ENCODE data around the gene RARRES2.
A peak's percentile ranks its signal among the peaks of the same experiment; 100 is the strongest.
"Not testable (repeated sequence)": the region's sequence is repeated elsewhere in the genome, so short reads cannot be mapped to it uniquely, and the experiment has no call there.

The RARRES2 gene

GRCh38 chr7:150341263-150342120, at the start of gene RARRES2:
TSS of gene RARRES2 (minus strand) at chr7:150341629. CDS start at chr7:150340609, 1,020 bp downstream.
- DNase-seq, result peak; percentile 76

GRCh38 chr7:150390205-150390604, 48.8 kb upstream of the RARRES2 start:
- no peak for DNase-seq

GRCh38 chr7:150389532-150389816, 48.0 kb upstream of the RARRES2 start:
- no peak for DNase-seq

DNA sequence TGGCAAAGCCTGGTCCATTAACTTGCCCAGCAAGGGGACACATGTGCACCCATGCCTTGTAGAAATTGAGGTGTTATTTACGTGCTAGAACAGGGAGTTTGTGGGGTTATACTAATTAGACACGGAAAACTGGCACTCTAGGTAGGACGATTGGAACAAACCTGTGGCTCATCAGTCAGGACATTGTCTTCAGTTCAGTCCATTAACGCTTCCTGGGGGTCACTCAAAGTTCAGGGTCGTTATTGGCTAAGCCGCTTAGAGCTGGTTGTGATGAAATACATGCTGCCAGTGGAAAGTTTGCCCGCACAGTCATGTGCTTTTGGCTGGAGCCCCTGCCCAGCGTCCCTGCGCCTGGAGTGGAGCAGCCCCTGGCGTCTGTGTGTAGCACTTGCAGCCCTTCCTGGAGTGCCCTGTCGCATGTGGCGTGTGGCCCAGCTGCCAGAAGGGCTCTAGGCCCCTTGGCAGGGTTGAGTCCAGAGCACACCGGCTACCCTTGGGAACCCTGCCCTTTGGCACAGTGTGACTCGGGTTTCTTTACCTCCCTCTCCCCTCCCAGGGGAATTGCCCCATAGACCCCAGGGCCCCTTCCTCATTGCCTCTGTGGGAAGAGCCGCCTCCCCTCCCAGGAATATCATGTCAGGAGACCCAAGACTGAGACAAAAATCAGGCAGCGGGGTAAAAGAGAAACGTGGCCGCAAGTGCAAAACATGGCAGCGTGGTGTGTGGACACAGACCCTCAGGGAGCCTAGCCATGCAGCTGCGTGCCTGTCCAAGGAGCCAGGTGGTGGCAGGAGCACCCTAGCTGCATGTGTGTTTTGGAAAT, 47.5 kb upstream of the RARRES2 start:
- peak; percentile 88 for DNase-seq

GRCh38 chr7:150388306-150388705, 46.9 kb upstream of the RARRES2 start:
- no peak for DNase-seq

DNA sequence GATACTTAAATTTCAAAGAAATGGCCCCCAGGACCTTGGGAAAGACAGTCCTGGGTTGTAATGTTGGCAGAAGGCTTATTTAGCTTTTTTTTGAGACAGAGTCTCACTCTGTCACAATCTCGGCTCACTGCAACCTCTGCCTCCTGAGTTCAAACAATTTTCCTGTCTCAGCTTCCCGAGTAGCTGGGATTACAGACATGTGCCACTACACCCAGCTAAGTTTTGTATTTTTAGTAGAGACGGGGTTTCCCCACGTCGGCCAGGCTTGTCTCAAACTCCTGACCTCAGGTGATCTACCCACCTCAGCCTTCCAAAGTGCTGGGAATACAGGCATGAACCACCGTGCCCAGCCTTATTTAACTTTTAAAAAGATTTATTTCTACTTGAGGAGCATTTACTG, 44.5 kb upstream of the RARRES2 start:
- DNase-seq, result not testable (repeated sequence)

DNA sequence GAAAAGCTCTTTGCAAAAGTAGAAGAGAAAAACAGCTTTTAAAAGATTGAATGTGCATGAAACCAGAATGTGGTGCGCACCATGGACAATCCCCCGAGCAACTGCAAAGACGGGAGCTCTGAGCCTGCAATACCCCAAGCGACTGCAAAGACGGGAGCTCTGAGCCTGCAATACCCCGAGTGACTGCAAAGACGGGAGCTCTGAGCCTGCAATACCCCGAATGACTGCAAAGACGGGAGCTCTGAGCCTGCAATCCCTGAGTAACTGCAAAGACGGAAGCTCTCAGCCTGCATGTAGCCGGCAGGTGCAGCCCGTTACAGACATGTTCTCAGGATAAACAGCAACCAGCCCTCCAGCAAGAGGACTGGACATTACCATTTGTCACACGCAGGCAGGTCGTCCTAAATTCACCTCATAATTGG, 43.9 kb upstream of the RARRES2 start:
- DNase-seq, result peak; percentile 60

DNA sequence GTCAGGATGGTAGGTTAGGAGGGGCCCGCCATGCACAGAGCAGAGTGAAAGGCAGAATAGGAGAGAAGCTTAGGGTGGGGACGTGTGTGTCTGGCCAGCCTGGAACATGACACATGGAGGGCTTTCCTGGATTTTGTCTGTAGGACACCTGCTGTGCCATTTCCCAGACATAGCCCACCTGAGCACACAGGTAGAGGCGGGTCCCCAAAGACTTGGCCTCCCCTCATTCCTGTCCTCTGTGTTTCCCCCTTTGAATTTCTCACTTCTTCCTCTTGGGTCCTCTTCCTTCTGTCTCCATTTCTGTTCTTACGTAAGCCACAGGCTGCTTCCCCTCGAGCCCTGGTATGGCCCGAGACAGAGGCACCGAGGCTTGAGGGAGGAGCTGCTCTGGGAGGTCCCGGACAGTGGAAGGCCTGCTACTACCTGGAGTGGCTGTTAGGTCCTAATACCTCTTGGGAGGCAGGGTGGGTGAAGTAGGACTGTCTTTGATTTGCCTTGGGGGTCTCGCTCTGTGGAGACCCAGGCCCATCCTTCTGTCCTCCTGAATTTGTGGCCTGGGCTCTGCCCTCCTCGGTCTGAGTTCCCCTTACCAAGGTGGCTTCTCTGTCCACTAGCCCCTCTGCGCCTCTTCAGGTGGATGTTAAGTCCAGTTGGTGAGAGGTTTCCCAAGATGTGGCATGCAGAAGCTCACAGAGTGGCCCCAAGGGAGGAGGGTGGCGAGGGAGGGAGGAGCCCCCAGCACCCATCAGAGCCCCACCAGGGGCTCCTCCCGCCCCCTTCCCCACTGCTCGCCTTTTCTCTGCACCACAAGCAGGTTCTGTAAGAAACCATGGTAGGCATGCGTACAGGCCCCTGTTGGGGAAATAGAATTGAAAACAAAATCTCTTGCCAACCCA, 43.2 kb upstream of the RARRES2 start:
- DNase-seq, result peak; percentile 53

GRCh38 chr7:150383710-150384397, 42.4 kb upstream of the RARRES2 start:
- DNase-seq, result peak; percentile 98

DNA sequence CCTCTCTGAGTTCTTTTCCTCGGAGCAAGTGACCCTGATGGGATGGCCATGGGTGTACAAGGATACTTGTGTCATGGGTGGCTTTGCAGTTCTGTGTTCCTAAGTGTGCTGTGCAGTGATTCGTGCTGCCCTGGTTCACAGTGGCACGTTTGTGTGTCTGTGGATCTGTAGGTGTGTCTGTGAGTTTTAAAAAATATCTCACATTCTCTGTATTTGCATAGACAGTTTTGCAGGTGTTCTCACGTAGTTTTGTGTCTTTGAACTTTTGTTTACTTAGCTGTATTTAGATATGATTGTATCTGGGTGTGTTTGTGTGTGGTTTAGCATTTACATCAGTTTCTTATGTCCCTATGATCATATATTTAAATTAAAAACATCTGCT, 41.4 kb upstream of the RARRES2 start:
- no peak for DNase-seq

DNA sequence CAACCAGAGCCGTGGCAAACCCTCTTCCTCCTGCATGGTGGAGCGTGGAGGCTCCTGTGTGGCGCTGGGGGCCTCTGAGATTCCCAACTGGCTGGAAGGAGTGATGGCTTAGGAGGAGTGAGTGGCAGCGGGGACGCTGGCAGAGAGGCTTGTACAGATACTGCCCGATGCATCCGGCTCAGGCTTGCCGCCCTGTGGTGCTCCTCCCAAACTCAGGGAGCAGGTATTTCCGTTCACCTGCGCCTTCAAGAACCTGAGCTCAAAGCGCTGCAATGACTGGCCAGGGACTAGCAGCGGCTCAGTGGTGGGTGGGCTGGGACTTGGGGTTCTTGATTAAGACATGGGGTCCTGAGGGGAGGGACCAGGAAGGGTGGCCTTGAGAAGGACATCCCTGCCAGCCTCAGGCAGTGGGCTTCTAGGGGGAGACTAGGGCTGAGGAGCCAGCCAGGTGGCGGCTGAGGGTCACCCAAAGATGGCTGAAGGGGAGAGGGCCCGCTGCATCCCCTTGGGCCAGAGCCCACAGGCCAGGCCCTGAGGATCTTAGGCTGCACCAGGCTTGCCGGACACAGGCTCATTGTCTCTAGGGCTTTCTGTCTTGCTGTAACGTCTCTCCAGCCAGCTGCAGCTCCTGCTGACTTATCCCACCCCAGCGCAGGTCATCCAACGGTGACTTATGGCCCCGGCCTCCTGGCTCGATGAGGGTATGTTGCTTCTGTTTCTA, 40.9 kb upstream of the RARRES2 start:
- DNase-seq, result no peak

GRCh38 chr7:150381785-150382122, 40.3 kb upstream of the RARRES2 start:
- no peak for DNase-seq

- DNase-seq, result no peak
These were observed 39.7 kb upstream of the RARRES2 start for GRCh38 chr7:150381096-150381495.

GRCh38 chr7:150380463-150380862, 39.0 kb upstream of the RARRES2 start:
- no peak for DNase-seq

DNA sequence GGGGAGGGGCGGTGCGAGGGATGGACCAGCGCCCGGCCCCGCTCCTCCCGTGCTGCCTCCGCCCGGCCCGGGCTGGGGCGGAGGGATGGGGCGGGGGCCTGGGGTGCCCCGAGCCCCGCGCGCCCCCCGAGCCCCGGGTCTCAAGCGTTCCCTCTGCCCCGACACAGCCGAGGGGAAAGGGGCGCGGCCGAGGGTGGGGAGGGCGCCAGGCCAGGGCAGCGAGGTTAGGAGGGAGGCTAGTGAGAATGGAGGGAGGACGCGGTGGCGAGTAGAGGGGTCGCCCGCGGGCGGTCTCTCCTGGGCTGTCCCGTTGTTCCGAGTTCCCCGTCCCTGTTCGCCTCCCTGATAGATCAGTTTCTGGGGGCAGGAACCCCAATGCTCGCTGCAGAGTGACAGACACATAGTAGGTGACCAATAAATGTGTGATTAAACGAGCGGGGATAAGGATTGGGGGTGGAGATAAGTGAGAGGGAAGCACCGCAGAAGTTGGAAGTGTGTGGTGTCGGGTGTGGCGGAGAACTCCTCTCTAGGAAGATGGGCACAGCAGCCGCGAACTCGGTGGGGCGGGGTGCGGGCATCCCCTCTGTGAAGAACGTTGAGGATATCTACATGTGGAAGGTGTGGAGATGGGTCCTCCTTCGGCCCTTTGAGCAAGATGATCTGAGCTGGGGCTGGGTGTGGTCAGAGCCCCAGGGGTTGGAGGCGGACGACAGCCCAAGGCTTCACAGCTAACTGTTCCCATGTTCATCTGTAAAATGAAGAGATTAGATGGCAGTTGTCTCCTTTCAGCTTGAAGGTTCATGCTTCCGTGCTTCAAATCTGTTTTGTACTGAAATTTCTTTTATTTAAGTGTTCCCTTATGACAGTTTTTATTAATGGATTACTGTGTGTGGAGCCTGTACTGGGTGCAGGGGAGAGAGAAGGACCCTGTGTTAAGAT, 38.3 kb upstream of the RARRES2 start:
- DNase-seq, result peak; percentile 78

GRCh38 chr7:150378853-150379440, 37.5 kb upstream of the RARRES2 start, which contains the start of gene ZNF775:
TSS of gene ZNF775 (plus strand) at chr7:150379330. CDS start at chr7:150388471, 9,141 bp downstream.
- peak; percentile 98 for DNase-seq

GRCh38 chr7:150378115-150378852, 36.9 kb upstream of the RARRES2 start:
- DNase-seq, result peak; percentile 92

- DNase-seq, result no peak
These were observed 36.2 kb upstream of the RARRES2 start for GRCh38 chr7:150377635-150378034.

GRCh38 chr7:150377196-150377595, 35.8 kb upstream of the RARRES2 start:
- DNase-seq, result no peak
